OCI-LY1 (cell line): ENCODE results near the gene WIF1.
A peak's percentile ranks its signal among the peaks of the same experiment; 100 is the strongest.

Experiments
- CTCF ChIP-seq: fragments of 200-600 bp; sonication (generic), shearing (Covaris generic); IDR thresholded peaks from 2 replicates; pipeline ENCODE4 v1.5.1; 2017; ENCODE audit warnings: mild to moderate bottlenecking, antibody characterized with exemption, low read length, moderate library complexity, mixed read lengths
- EZH2 ChIP-seq: fragments of 200-600 bp; sonication (generic), shearing (Covaris generic); IDR thresholded peaks from 2 replicates; pipeline ENCODE4 v1.8.0; 2017; ENCODE audit warnings: borderline replicate concordance, mixed run types, mild to moderate bottlenecking, antibody characterized with exemption, low read length, moderate library complexity, mixed read lengths

DNA sequence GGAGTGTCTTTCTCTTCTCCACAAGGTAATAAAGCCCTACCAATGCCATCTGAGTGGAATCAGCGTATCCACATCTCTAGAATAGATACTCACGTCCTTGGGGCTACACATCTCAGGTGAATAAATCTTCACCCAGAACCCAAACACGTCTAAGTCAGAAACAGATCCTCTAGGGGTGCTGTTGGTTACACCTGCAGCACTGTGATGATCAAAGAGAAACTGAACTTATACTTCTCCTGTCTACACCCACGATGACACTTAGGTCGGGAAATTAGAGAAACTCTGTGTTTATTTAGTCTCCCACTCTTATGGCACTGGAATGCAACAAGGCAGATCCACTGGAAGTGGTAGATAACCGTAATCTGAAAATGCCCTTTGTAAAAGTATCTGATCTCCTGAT lies 46.2 kb downstream of the WIF1 start:
- TF ChIP-seq EZH2 (no peak), CTCF (peak; percentile 32; the same call in 1 of the 2 replicates)
